ENCODE results near the gene CKS1B. TPM values are rescaled to one million over a fixed set of nuclear protein-coding genes. Genes with fewer than 3 reads are reported as not detected.

Gene CKS1B
- total RNA-seq, 3 donors from 2014 or later (not counting 1 experiment from before 2014, with no cell fraction given) = 8.5 to 13.0 (median 12.9) TPM

DNA sequence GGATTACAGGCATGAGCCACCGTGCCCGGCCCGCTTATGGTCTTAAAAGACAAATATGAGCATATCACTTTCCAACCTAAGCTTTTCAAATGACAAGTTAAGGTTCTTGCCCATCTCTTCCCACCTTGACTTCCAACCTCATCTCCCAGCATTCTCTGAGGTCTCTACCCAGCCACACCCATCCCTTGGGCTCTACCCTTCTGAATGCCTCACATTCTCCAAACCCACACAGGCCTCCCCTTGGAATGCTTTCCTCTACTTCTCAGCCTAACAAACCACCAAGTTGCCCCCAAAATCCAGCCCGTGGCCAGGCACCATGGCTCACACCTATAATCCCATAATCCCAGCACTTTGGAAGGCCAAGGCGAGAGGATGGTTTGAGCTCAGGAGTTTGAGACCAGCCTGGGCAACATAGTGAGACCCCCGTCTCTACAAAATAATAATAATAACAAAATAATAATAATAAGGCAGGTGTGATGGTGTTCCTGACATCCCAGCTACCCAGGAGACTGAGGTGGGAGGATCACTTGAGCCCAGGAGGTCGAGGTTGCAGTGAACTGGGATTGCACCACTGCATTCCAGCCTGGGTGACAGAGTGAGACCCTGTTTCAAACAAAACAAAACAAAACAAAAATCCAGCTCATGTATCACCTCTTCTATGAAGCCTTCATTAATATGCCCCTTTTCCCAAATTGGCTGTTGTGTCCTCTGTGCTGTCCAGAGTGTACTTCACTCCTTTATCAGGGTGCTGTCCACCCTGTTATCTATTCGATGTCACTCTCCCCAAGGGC, 47.9 kb downstream of the CKS1B start:
- no peak for DNase-seq
- peaks cover 8% of the 10 kb centered on the region for H3K4me1 ChIP-seq (ENCODE audit: control insufficient read depth, insufficient read depth, low read length)
- H3K27ac ChIP-seq (ENCODE audit: low read length) = no peak overlapping the region
- intact Hi-C loops (cut with micrococcal nuclease) = no loop called here
- WGBS (ENCODE audit: insufficient coverage) = 91% methylated on average over 7 of the region's 8 CpGs
- TF ChIP-seq, protein P1, sequence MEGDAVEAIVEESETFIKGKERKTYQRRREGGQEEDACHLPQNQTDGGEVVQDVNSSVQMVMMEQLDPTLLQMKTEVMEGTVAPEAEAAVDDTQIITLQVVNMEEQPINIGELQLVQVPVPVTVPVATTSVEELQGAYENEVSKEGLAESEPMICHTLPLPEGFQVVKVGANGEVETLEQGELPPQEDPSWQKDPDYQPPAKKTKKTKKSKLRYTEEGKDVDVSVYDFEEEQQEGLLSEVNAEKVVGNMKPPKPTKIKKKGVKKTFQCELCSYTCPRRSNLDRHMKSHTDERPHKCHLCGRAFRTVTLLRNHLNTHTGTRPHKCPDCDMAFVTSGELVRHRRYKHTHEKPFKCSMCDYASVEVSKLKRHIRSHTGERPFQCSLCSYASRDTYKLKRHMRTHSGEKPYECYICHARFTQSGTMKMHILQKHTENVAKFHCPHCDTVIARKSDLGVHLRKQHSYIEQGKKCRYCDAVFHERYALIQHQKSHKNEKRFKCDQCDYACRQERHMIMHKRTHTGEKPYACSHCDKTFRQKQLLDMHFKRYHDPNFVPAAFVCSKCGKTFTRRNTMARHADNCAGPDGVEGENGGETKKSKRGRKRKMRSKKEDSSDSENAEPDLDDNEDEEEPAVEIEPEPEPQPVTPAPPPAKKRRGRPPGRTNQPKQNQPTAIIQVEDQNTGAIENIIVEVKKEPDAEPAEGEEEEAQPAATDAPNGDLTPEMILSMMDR (IDR thresholded peaks at IDR 0.05) = no peak
- Mint-ChIP-seq H3K4me1 (peaks cover 11 to 17% of the 10 kb centered on the region in 2 donors), H3K9me3 (no peaks in the 10 kb centered on the region), H3K27me3 (ENCODE audit: low read depth in 2 of 2) (no peaks in the 10 kb centered on the region), H3K4me3 (no peak overlapping the region), H3K36me3 (no peaks in the 10 kb centered on the region), H3K27ac (no peak overlapping the region)
- ATAC-seq = no peak
- no peaks in the 10 kb centered on the region for H3K9me3 ChIP-seq (ENCODE audit: control insufficient read depth, insufficient read depth, low read length)
- no peaks in the 10 kb centered on the region for H3K36me3 ChIP-seq (ENCODE audit: control insufficient read depth, insufficient read depth, low read length)
- H3K4me3 ChIP-seq (ENCODE audit: low read length) = no peak overlapping the region
- no peaks in the 10 kb centered on the region for H3K27me3 ChIP-seq (ENCODE audit: control insufficient read depth, insufficient read depth, low read length)

GRCh38 chr1:155022927-155023236, 48.4 kb downstream of the CKS1B start:
- H3K27me3 ChIP-seq (ENCODE audit: control insufficient read depth, insufficient read depth, low read length) = no peaks in the 10 kb centered on the region
- peaks cover 3% of the 10 kb centered on the region for H3K4me1 ChIP-seq (ENCODE audit: control insufficient read depth, insufficient read depth, low read length)
- H3K27me3 Mint-ChIP-seq (ENCODE audit: low read depth in 2 of 2) = no peaks in the 10 kb centered on the region
- no peaks in the 10 kb centered on the region for H3K9me3 Mint-ChIP-seq
- no peak overlapping the region for H3K4me3 ChIP-seq (ENCODE audit: low read length)
- no peak for DNase-seq
- H3K27ac ChIP-seq (ENCODE audit: low read length) = no peak overlapping the region
- H3K36me3 Mint-ChIP-seq = no peaks in the 10 kb centered on the region
- ATAC-seq = no peak
- 65% methylated on average over 4 of the region's 4 CpGs for WGBS (ENCODE audit: insufficient coverage)
- H3K27ac Mint-ChIP-seq = no peak overlapping the region
- no peak overlapping the region for H3K4me3 Mint-ChIP-seq
- peaks cover 8 to 13% of the 10 kb centered on the region in 2 donors for H3K4me1 Mint-ChIP-seq
- H3K36me3 ChIP-seq (ENCODE audit: control insufficient read depth, insufficient read depth, low read length) = no peaks in the 10 kb centered on the region
- intact Hi-C loops (cut with micrococcal nuclease) = no loop called here
- H3K9me3 ChIP-seq (ENCODE audit: control insufficient read depth, insufficient read depth, low read length) = no peaks in the 10 kb centered on the region
- TF ChIP-seq, protein P1 (IDR thresholded peaks at IDR 0.05) = no peak

DNA sequence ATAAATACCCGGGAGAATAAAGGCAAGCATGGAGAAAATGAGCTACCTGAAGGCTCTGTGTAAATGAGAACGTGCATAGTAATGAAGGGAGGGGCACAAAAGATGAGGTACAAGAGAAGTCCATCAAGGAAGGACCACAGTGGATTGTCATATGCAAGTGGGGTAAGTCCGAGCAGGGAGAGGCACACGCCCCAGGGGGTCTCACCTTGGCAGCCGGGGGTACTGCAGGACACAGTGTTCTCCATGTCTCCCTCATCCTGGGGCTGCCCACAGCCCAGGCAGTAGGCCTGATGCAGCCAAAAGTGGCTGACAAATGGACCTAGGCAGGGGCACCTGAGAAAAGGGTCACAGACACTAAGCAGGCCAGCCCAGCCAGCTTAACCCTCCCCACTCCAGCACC, 49.1 kb downstream of the CKS1B start:
- WGBS (ENCODE audit: insufficient coverage) = 92% methylated on average over 5 of the region's 5 CpGs
- intact Hi-C loops (cut with micrococcal nuclease) = no loop called here
- TF ChIP-seq, protein P1 (IDR thresholded peaks at IDR 0.05) = no peak
- Mint-ChIP-seq H3K4me3 (no peak overlapping the region), H3K36me3 (no peaks in the 10 kb centered on the region), H3K27ac (no peak overlapping the region), H3K9me3 (no peaks in the 10 kb centered on the region), H3K4me1 (peaks cover 7 to 10% of the 10 kb centered on the region in 2 donors), H3K27me3 (ENCODE audit: low read depth in 2 of 2) (no peaks in the 10 kb centered on the region)
- H3K9me3 ChIP-seq (ENCODE audit: control insufficient read depth, insufficient read depth, low read length) = no peaks in the 10 kb centered on the region
- H3K4me1 ChIP-seq (ENCODE audit: control insufficient read depth, insufficient read depth, low read length) = no peaks in the 10 kb centered on the region
- no peak overlapping the region for H3K4me3 ChIP-seq (ENCODE audit: low read length)
- H3K27me3 ChIP-seq (ENCODE audit: control insufficient read depth, insufficient read depth, low read length) = no peaks in the 10 kb centered on the region
- ATAC-seq (no peak), DNase-seq (no peak)
- H3K27ac ChIP-seq (ENCODE audit: low read length) = no peak overlapping the region
- no peaks in the 10 kb centered on the region for H3K36me3 ChIP-seq (ENCODE audit: control insufficient read depth, insufficient read depth, low read length)

DNA sequence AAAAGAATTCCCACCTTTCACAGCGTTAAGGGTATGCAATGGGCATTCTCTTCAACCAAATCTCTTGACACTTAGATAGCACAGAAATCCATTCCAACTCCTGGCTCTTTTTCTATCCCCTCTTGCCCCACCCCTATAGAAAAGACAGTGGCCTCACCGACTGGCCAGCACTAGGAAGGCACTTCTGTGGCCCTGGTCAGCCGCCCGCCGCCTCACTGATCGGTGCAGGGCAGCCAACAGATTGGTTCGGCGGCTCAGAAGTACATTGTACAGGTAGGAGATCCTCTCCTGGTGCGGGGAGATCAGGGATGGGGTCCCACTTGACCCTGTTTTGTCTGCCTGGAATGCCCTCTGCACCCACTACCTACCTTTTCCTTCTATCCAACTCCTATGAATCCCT, 49.8 kb downstream of the CKS1B start:
- H3K27ac Mint-ChIP-seq = no peak overlapping the region
- Histone ChIP-seq H3K4me1 (ENCODE audit: control insufficient read depth, insufficient read depth, low read length) (no peaks in the 10 kb centered on the region), H3K27me3 (ENCODE audit: control insufficient read depth, insufficient read depth, low read length) (no peaks in the 10 kb centered on the region), H3K4me3 (ENCODE audit: low read length) (no peak overlapping the region), H3K27ac (ENCODE audit: low read length) (no peak overlapping the region), H3K9me3 (ENCODE audit: control insufficient read depth, insufficient read depth, low read length) (no peaks in the 10 kb centered on the region), H3K36me3 (ENCODE audit: control insufficient read depth, insufficient read depth, low read length) (no peaks in the 10 kb centered on the region)
- DNase-seq (no peak), ATAC-seq (no peak)
- TF ChIP-seq, protein P1 (IDR thresholded peaks at IDR 0.05) = no peak
- H3K27me3 Mint-ChIP-seq (ENCODE audit: low read depth in 2 of 2) = no peaks in the 10 kb centered on the region
- peaks cover 7 to 8% of the 10 kb centered on the region in 2 donors for H3K4me1 Mint-ChIP-seq
- intact Hi-C loops (cut with micrococcal nuclease) = no loop called here
- H3K9me3 Mint-ChIP-seq = no peaks in the 10 kb centered on the region
- H3K36me3 Mint-ChIP-seq = no peaks in the 10 kb centered on the region
- no peak overlapping the region for H3K4me3 Mint-ChIP-seq
- WGBS (ENCODE audit: insufficient coverage) = 92% methylated on average over 9 of the region's 9 CpGs

All from natural killer cell (primary cell).